Measurements from ENCODE around the gene COL25A1.
"Not testable (repeated sequence)": the region's sequence is repeated elsewhere in the genome, so short reads cannot be mapped to it uniquely, and the experiment has no call there.

The COL25A1 gene

DNA sequence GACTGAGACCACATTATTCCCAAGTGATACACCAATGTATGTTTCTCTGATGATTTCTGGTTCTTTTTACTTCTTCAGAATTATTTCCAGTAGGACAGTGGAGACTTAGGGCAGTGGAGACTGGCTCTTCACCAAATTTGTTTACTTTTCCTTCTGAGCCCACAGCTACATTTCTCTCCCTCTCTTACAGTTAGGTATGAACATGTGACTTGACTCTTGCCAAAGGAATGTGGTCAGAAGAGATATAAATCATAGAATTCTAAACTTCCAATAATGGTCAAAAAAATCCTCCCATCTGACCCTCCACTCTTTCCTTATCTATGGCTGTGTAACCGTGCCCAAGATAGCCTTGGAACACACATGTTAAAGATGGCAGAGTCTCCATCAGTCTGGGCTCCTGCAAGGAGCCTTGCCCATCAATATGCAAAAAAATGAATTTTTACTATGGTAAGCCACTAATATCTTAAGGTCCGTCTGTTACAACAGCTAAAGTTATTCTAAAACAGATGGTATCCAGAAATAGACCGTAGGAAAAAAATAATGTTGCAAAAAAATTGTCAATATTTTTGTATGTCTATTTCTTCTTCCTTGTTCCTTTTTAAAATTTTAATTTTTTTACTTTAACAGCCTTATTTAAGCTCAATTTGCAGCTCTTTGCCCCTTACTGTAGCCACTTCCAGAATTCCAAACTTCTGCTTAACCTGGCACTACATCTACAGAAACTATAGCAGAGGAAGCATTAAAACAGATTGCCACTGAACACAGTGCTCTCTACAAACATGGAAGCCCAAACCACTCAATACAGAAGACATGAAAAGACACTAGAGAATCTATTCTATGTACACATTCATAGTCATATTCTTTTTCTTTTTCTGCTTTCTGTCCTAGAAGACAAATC, 260.7 kb downstream of the COL25A1 start:
- DNase-seq, result no peak

DNA sequence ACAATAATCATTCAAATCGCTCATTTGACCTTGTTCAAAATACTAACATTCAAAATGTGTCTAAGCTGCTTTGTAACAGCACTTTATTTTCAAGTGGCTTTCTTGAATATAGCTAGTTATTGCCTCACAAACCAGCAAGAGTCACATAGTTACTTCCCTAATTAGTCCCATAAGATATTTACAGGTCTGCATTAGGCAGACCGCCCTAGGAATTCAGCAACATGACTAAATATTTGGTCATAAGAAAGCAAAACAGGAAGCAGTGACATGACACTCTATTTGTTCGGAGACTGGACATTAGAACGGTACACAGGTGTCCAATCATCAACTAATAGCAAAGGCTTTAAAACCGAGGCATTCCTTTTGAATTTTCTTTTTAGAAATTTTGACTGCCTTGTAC, 262.0 kb downstream of the COL25A1 start:
- DNase-seq, result no peak

DNA sequence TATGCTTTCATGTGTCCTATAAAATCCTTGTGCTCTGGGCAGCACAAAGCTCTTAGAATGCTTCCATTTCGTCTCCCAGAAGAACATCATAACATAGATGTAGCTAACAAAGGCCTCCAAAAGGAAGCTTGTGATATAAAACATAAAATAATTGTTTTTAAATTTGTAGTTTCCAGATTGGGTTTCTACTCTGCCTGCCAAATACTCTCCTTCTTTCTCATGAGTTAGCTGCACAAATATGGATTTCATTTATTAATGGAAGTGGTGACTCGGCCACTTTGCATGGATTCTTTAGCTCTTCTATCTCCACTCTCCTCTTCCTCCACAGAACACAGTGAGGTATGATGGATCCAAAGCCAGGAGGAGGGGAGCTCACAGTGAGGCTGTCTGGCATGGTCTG, 265.4 kb downstream of the COL25A1 start:
- no peak for DNase-seq

DNA sequence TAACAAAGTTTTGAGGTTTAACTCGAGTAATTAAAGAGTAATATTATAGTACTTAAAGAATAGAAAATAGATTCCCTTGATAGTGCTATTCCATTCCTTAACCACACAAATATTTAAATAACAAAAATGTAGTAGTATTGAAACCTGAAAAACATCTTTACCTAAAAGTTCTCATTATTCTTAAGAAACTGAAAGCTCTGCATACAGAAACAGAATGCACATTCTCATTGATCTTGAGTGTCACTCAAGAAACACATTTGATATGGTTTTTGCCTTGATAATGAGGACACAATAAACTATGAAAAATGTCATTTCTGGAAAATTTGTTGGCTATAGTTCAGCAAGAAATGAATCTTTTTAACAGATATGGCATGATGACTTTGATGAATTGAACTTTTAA, 268.5 kb downstream of the COL25A1 start:
- DNase-seq, result no peak

DNA sequence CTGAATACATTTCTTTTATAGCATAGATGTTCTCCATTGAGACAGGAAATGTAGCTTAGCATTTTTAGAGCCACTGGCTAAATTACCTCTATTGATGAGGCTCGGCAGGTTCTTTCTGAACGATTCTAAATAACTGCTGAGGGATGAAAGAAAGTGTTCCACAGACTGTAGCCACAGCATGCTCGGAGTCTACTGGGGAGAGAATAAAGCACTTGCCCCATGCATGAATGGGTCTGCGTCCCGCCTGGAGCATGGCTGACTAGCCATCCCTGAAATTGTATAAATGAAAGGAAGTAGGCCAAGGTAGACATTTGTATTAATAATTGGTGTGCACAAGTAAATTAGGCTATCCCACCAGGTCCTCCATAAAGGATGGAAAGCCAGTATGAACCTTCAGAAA, 269.8 kb downstream of the COL25A1 start:
- no peak for DNase-seq

DNA sequence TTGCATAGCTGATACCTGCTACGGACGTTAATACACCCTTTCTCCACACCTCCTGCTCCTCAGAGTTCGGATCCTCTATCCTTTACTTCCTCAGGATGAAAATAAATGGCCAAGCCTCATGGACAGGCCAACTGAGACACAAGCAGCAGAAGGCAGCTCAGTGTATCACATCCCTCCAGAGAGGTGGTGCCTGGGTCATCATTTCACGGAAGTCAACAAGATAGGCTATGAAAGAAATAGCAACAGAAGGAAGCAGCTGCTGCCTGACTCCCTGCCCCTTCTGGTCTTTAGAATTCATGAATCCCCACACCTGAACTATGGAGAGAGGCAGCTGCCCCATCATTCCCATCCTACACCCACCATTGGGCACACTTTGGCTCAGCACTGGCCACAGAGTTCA, 272.5 kb downstream of the COL25A1 start:
- no peak for DNase-seq

DNA sequence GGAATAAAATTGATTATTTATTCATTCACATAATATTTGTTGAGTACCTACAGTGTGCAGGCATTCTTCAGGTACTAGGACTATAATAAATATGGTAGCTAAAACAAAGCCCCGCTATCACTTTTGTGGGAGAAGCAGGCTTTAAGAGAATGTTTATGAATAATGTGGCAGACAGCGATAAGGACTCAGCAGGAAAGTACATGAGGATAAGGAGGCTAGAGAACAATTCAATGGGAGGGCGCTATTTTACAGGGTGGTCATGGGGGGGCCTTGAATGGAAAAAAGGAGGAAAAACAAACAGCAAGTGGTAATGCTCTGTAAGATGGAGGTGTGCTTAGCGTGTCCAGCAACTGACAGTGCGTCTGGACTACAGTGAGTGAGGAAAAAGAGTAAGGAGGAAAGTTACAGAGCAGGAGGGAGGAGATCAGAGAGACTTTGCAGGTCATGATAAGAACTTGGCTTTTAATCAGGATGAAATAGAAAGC, 275.4 kb downstream of the COL25A1 start:
- DNase-seq, result no peak

DNA sequence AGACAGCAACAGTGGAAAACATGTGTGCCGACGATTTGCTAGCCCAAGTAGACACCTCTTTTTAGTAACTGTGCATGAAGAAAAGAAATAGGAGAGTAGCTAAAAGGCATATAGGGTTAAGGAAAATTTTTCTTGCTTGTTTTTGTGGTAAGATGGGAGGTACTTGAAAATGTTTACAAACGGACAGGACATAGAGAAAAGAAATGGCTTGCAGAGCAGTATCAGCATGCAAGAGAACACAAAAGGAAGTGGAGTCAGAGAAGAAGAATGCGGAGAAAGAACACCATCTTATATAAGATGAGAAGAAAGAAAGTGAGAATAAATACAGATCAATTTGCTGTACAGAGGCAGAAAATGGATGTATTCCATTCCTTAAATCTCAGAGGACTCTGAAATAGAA, 275.9 kb downstream of the COL25A1 start:
- DNase-seq, result no peak

DNA sequence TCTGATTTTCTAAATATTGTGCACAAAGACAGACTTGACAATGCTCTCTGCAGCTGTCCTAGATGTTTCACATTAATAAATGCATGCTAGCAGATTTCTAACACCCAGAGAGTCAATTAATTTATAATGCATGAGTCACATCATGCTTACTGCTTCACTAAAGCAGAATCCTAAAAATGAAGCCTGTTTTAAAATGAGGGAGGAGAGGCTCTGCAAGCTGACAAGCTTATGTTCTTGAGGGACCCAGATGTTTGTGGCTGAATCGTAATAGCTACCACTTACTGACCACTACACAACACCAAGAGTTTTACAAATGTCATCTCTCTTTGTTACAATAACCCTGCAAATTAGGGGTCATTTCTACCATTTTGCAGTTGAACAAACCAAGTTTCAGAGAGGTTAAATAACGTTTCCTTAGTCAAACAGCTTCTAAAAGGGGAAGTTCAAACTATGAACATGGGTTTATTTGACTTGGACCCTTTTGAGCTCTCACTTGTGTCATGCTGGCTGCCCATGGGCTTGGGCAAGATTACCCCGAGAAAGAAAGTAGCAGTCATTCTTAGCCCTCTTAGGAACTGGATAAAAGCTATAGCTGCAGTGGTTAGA, 276.9 kb downstream of the COL25A1 start:
- no peak for DNase-seq

DNA sequence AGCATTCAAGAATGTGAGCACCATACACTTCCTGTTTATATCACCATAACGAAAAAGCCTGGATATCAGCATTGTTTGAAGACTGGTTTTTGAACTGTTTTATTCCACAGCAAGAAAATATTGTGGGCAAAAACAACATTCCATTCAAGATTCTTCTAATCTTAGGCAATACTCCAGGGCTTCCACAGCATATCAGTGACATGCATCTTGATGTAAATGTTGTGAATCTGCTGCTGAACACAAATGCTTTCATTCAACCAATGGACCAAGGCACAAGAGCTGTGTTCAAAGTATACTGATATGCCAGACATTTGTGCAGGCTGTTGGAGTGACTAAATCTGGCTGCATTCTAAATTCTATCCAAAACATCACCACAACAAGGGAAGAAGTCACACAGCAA, 279.5 kb downstream of the COL25A1 start:
- no peak for DNase-seq

DNA sequence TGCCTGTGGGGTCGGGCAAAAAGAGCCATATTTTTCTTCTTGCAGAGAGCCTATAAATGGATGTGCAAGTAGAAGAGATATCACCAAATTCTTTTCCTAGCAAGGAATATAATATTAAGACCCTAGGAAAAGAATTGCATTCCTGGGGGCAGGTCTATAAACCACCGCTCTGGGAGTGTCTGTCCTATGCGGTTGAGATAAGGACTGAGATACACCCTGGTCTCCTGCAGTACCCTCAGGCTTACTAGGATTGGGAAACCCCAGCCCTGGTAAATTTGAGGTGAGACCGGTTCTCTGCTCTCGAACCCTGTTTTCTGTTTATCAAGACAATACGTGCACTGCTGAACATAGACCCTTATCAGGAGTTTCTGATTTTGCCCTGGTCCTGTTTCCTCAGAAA, 280.8 kb downstream of the COL25A1 start:
- not testable (repeated sequence) for DNase-seq

DNA sequence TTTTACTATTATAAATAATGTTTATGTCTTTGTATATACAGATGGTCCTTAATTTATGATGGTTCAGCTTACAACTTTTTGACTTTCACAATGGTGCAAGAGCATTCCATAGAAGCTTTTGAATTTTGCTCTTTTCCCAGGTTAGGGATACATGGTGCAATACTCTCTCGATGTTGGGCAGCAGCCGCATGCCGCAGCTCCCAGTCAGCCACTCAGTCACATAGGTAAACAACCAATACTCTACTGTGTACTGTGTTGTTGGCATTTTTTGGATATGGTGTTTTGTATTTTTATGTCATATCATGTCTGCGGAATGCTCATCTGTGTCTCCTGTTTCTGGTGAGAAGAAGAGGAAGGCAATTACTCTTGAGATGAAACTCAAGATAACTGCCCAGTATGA, 281.6 kb downstream of the COL25A1 start:
- no peak for DNase-seq

DNA sequence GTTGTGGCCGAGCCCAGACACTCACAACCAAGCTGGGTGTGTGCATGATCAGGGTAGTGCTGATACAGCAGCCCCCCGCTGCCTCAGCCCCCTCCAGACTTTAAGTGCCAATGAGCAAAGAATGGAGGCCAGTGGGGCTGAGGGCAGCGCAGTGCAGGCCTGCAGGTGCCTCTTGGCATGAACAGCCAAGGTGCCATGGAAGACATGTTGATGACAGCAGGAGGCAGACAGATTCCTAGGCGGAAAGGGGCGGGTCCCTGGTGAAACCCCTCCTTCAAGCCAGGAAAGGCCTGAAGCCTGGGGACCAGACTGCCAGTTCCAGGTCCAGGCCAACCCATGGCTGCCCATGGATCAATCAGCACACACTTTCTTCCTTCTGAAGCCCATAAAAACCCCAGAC, 286.3 kb downstream of the COL25A1 start:
- no peak for DNase-seq

DNA sequence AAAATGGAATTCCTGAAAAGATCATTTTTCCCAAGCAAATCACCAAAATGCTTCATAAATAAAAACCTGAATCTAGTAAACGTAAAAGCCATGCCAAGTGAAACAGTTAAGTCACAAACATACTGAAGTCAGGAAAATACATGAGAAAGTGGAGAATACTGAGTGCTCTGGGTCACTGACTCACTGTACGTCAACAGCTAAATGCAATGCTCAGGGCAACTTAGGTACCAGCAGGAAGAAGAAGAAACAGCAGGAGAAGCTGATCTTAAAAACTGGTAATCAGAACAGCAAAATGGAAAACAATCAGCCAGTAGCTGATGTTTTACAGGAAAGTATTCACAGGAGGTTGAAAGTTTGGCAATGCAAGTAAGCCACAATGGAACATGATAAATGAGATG, 287.0 kb downstream of the COL25A1 start:
- no peak for DNase-seq

DNA sequence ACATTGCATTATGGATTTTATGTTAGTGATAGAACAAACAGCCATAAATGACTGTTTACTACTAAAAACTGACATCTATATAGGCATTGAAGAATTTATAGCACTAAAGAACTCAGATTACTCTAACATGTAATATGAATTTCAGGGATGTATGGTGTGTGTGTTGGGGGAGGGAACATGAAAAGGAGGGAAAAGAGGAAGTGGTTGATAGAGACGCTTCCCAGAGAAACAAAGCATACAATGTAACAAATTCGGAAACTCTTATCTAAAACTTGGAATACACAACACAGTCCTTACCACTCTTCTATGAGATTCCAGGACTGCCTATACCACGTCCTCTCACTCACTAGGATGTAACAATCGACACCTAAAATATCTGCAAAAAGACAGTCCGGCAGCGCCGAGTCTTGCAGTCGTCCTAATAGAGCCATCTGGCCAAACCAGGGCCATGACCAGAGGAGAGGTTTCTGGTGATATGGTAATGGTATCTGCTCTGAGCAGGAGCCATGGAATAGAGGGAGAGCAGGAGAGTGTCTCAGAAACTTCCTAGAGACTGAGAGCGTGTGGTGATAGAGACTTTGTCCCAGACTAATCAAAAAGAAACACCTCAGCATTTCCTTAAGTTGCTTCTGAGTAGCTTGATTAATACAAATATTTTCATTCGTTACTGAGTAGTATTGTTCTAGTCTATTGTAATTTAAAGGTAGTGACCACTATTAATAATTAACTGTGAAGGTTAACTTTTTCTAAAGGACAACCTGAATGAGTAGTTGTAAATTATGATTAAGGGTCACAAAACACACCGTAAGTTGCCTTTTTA, 287.7 kb downstream of the COL25A1 start:
- no peak for DNase-seq

DNA sequence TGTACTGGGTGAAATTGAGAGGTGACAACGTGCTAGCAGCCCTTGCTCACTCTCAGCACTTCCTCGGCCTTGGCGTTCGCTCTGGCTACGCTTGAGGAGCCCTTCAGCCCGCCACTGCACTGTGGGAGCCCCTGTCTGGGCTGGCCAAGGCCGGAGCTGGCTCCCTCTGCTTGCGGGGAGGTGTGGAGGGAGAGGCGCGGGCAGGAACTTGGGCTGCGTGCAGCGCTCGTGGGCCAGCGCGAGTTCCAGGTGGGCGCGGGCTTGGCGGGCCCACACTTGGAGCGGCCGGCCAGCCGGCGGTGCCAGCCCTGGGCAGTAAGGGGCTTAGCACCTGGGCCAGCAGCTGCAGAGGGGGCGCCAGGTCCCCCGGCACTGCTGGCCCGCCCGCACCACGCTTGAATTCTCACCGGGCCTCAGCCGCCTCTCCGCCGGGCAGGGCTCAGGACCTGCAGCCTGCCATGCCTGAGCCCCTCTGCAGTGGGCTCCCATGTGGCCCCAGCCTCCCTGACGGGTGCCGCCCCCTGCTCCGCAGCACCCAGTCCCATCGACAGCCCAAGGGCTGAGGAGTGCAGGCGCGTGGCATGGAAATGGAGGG, 290.1 kb downstream of the COL25A1 start:
- no peak for DNase-seq

DNA sequence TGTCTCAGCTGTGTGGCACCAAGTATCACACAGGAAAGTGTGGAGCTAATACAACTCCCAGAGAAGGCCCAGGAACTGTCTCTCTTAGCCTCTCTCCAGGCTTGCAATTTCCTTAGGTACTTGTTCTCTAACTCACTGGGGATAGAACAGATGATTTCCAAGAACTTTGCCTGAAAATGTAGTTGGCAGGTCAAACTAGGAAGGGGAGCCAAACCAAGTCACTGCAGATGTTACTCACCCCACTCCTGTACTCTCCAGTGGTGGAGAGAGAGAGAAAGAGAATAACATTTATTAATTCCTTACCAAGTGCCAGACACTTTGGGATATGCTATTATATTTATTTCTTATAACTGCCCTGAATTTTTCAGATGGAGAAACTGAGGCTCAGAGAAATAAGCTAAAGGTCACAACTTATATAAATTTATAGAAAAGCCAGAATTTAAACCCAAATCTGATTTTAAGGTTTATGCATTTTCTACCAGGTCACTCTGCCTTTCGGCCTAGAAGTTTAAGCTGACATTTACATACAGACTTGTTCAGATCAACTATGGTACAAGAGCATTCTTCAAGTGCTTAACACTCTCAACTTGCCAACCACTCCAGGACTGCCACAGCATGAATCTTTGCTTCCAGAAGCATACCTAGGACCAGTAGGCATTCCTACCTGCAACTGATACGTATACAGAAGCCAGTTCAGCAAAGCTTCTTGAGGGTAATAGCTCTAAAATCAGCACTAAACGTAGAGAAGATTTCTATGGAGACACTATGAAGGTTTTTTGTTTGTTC, 291.0 kb downstream of the COL25A1 start:
- DNase-seq, result no peak

DNA sequence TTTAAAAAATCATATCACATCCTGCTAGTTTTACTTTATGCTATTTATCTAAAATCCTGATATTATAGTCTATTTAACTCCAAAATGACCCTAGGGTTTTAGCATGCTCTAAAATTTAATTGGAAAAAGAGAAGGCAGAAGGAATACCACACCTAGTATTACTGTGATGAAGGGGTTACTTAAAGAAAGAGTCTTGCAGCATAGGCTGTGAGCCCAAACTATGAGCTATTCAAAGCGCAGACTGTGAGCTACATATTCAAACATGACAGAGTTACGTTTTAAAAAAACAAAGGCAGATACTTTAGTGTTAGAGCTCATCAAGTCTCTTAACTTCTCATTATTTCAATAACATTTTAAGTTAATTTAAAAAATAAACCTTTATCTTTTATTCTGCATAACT, 291.9 kb downstream of the COL25A1 start:
- DNase-seq, result no peak

DNA sequence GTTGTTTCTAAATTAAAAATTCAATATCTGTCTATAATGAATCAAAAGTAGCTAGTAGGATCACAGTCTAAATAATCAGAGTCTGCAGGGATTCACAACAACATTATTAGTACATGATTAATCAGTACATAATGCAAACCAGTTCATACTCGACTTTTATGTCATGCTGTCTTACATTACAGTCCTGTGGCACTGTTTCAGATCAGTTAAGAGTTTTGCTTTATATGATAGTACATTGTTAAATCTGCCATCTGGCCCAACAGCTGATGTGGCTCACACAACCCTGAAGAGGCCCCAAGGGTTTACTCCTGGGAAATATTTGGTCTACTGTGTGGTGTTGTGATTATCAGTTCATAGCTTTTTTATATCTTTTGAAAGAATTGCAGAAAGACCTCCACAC, 292.5 kb downstream of the COL25A1 start:
- DNase-seq, result no peak

DNA sequence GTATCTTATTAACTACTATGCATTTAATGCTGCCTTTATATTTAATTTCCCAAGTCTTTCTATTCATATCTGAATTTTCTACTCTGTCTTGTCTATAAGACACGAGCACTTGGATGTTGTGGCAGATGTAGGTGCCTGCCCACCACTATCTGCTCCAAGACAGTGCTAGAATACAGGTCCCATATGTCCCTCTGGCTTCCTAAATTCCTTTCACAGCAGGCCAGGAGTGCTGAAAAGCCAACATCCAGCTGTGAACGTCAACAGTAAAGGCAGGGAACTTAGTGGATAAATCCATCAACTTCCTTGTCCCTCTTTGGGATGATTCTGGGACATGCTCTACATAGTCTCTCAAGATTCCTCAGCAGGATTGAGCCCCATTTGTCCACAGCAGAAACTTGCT, 294.5 kb downstream of the COL25A1 start:
- DNase-seq, result no peak

DNA sequence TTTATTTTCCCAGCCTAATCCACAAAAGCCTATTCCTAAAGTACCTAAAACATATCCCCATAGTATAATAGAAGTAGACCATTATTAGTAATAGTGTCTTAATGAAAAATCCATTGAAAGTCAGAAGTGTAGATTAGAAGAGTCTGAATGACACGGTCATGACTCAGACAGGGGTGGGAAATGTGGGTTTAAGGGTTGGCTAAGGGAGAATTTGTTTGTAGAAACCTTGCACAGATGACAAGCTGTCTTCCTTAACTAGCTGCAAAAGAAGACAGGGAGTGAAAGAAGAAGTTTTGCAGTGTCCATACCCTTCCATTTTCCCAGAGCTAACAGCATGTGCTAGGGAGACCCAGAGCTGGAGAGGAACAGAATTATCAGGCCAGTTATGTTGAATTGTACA, 296.9 kb downstream of the COL25A1 start:
- no peak for DNase-seq

DNA sequence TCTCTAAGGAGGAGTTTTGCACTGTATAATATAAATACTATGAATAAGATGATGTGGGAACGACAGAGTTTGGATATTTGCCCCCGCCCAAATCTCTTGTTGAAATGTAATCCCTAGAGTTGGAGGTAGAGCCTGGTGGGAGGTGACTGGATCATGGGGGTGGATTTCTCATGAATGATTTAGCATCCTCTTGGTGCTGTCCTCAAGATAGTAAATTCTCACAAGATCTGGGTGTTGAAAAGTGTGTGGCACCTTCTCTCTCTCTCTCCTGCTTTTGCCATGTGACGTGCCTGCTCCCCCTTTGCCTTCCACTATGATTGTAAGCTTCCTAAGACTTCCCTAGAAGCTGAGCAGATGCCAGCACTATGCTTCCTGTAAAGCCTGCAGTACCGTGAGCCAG, 298.0 kb downstream of the COL25A1 start:
- no peak for DNase-seq
